B cell (primary cell): ENCODE measurements around the gene PUDP. TPM values are rescaled to one million over a fixed set of nuclear protein-coding genes. Genes with fewer than 3 reads are reported as not detected.

Experiments
- ATAC-seq: fragments of 200-7000 bp; cut with Tn5 transposase; one replicate; pipeline ENCODE4 v1.10.0; 2021; ENCODE audit warnings: low read depth, mild to moderate bottlenecking, moderate number of reproducible peaks, moderate library complexity
- CTCF ChIA-PET: fragments of 350-600 bp; sonication (Branson Sonifier 250); formaldehyde crosslinking; loops from one replicate; lab custom pipeline; 2021; ENCODE audit warnings: antibody characterized with exemption, inconsistent platforms; lab: Charles Lee
- POLR2A ChIA-PET: fragments of 350-600 bp; sonication (Branson Sonifier 250); formaldehyde crosslinking; loops from one replicate; lab custom pipeline; 2021; ENCODE audit warnings: antibody characterized with exemption; lab: Charles Lee
- DNase-seq: peaks from one replicate; pipeline ENCODE4 v3.0.0; 2013
- H2AFZ ChIP-seq: 2 replicates; pipeline ENCODE4 v1.6.1; 2012; ENCODE audit warnings: mild to moderate bottlenecking, low read depth, low read length; ENCODE audit not compliant: insufficient read depth, poor library complexity, severe bottlenecking
- H3K27ac ChIP-seq, 2 donors: 1 replicate in 1 of 2; 2 replicates in 1 of 2; pipeline ENCODE4 v1.5.1; 2012 to 2013; ENCODE audit warnings: low read length in 2 of 2, mild to moderate bottlenecking in 2 of 2, moderate library complexity in 1 of 2
- H3K27me3 ChIP-seq, 4 experiments: fragments of 200-600 bp in 1 of 4; sonication (generic) in 1 of 4; replicated peaks in 1 of 4; 1 replicate in 2 of 4; 2 replicates in 2 of 4; pipeline versions ENCODE4 v1.6.1 to v1.7.0; 2013 to 2016; ENCODE audit warnings: low read length in 3 of 4, mild to moderate bottlenecking in 2 of 4, mixed read lengths in 1 of 4, moderate library complexity in 1 of 4; ENCODE audit not compliant: insufficient read depth in 4 of 4, control insufficient read depth in 3 of 4; ENCODE audit errors: control extremely low read depth in 1 of 4
- H3K36me3 ChIP-seq, 2 experiments: replicated peaks in 1 of 2; 1 replicate in 1 of 2; 2 replicates in 1 of 2; pipeline versions ENCODE4 v1.6.1 to v1.7.1; 2013; ENCODE audit warnings: low read length in 1 of 2; ENCODE audit not compliant: insufficient read depth in 2 of 2, control insufficient read depth in 1 of 2; ENCODE audit errors: control extremely low read depth in 1 of 2, extremely low read depth in 1 of 2
- H3K4me1 ChIP-seq, 2 donors: fragments of 200-600 bp in 1 of 2; sonication (generic) in 1 of 2; 1 replicate in 1 of 2; 2 replicates in 1 of 2; pipeline versions ENCODE4 v1.5.1 to v1.6.1; 2013 to 2017; ENCODE audit warnings: low read length in 2 of 2; ENCODE audit not compliant: control insufficient read depth in 2 of 2, insufficient read depth in 2 of 2
- H3K4me2 ChIP-seq: replicated peaks from 2 replicates; pipeline ENCODE3; 2012; ENCODE audit warnings: mild to moderate bottlenecking, low read depth, low read length; ENCODE audit not compliant: poor library complexity, severe bottlenecking
- H3K4me3 ChIP-seq, 5 experiments: fragments of 200-600 bp in 1 of 5; sonication (generic) in 1 of 5; 1 replicate in 3 of 5; 2 replicates in 2 of 5; pipeline versions ENCODE4 v1.5.1 to v1.7.0; 2011 to 2016; ENCODE audit warnings: low read length in 4 of 5, mild to moderate bottlenecking in 4 of 5, low read depth in 2 of 5, control low read depth in 1 of 5, moderate library complexity in 1 of 5; ENCODE audit not compliant: insufficient read depth in 1 of 5; ENCODE audit errors: control extremely low read depth in 1 of 5, extremely low read depth in 1 of 5
- H3K79me2 ChIP-seq: fragments of 200-600 bp; sonication (generic); one replicate; pipeline ENCODE4 v1.6.0; 2016; ENCODE audit warnings: low read length; ENCODE audit not compliant: control insufficient read depth, insufficient read depth
- H3K9ac ChIP-seq: fragments of 200-600 bp; sonication (generic); 2 replicates; pipeline ENCODE4 v1.6.1; 2017; ENCODE audit warnings: mild to moderate bottlenecking, low read length, moderate library complexity
- H3K9me3 ChIP-seq, 3 donors: one replicate each; pipeline versions ENCODE4 v1.6.1 to v1.7.1; 2013; ENCODE audit warnings: low read length in 2 of 3; ENCODE audit not compliant: control insufficient read depth in 2 of 3, insufficient read depth in 1 of 3; ENCODE audit errors: control extremely low read depth in 1 of 3
- H4K20me1 ChIP-seq: 2 replicates; pipeline ENCODE4 v1.6.0; 2012; ENCODE audit warnings: mild to moderate bottlenecking, low read length; ENCODE audit not compliant: insufficient read depth, control insufficient read depth, poor library complexity, severe bottlenecking
- H3K27ac Mint-ChIP-seq: one replicate; pipeline ENCODE4 v1.8.0; 2021; ENCODE audit warnings: mixed read lengths
- H3K27me3 Mint-ChIP-seq: one replicate; pipeline ENCODE4 v1.8.0; 2021; ENCODE audit warnings: mixed read lengths
- H3K4me1 Mint-ChIP-seq: one replicate; pipeline ENCODE4 v1.8.0; 2021; ENCODE audit warnings: mixed read lengths
- H3K4me3 Mint-ChIP-seq: one replicate; pipeline ENCODE4 v1.8.0; 2021; ENCODE audit warnings: mixed read lengths
- H3K9me3 Mint-ChIP-seq: one replicate; pipeline ENCODE4 v1.8.0; 2022; ENCODE audit warnings: mixed read lengths; ENCODE audit not compliant: insufficient read depth
- CTCF ChIP-seq: fragments of 200-600 bp; IDR thresholded peaks from one replicate; pipeline ENCODE4 v1.8.0; 2022; ENCODE audit warnings: antibody characterized with exemption, mild to moderate bottlenecking
- EZH2 ChIP-seq: IDR thresholded peaks from 2 replicates; pipeline ENCODE4 v1.6.1; 2012; ENCODE audit warnings: borderline replicate concordance, low read depth, mild to moderate bottlenecking, moderate library complexity, low read length; ENCODE audit not compliant: insufficient read depth, poor library complexity, severe bottlenecking
- WGBS: methylation state at CpG from one replicate; pipeline ENCODE4 v1.1.5; 2013; ENCODE audit warnings: missing lambda C conversion rate; ENCODE audit not compliant: insufficient coverage; 5-methylcytosine and 5-hydroxymethylcytosine counted together
- intact Hi-C: fragments of 100-400 bp; cut with micrococcal nuclease; formaldehyde crosslinking; loops from one replicate; pipeline ENCODE4 v1.10.0; 2022
- polyA plus RNA-seq: library from polyadenylated mRNA; depleted of rRNA; stranded (reverse); fragments of >200 nt; gene quantifications from 2 replicates; pipeline ENCODE4 v1.2.3, GENCODE V29; 2012
- total RNA-seq, 2 donors: library from RNA; stranded (reverse); fragments of 120-200 nt in 1 of 2; gene quantifications; 1 replicate in 1 of 2; 2 replicates in 1 of 2; pipeline versions ENCODE4 v1.2.3 to v1.2.4, GENCODE V29; 2013 to 2022

PUDP gene
- total and polyA plus RNA-seq, 2 donors (not counting 1 experiment from before 2014, with no cell fraction given), result 12.8 to 14.1 TPM

- Histone ChIP-seq H3K27ac (no peak overlapping the region), H3K27me3 (no peaks in the 10 kb centered on the region), H3K79me2 (no peaks in the 10 kb centered on the region), H3K4me1 (no peaks in the 10 kb centered on the region), H4K20me1 (no peaks in the 10 kb centered on the region), H3K4me2 (no peak overlapping the region), H3K9ac (no peak overlapping the region), H3K9me3 (no peaks in the 10 kb centered on the region), H3K36me3 (no peaks in the 10 kb centered on the region), H3K4me3 (no peak overlapping the region), H2AFZ (no peak overlapping the region)
- DNase-seq, result peak; percentile 21
- TF ChIP-seq CTCF, result peak; percentile 25
- TF ChIP-seq EZH2, result no peak
- no peaks in the 10 kb centered on the region for H3K9me3 Mint-ChIP-seq
- no peak for ATAC-seq
- H3K4me3 Mint-ChIP-seq, result no peak overlapping the region
- intact Hi-C loops, result loop anchor here (2.0 kb wide), 1 partner anchor 1150 kb away; no protein-coding TSS in a partner anchor
- ChIA-PET CTCF (interaction anchor here (1.0 kb wide), 1 partner anchor 10 kb away, joined by 3 read pairs; no protein-coding TSS in a partner anchor), POLR2A (no interaction called here)
- H3K27ac Mint-ChIP-seq, result no peak overlapping the region
- no peaks in the 10 kb centered on the region for H3K27me3 Mint-ChIP-seq
- H3K4me1 Mint-ChIP-seq, result peaks cover 2% of the 10 kb centered on the region
- WGBS, result 100% methylated on average over 1 of the region's 3 CpGs
Observed at GRCh38 chrX:7170898-7171297, 22.9 kb upstream of the PUDP start.

- CTCF ChIA-PET, result no interaction called here
- ATAC-seq, result no peak
Observed at GRCh38 chrX:7169627-7170026, 21.7 kb upstream of the PUDP start.

More at GRCh38 chrX:7169627-7170026, 21.7 kb upstream of the PUDP start:
- Histone ChIP-seq H3K36me3 (no peaks in the 10 kb centered on the region), H3K4me1 (no peaks in the 10 kb centered on the region), H3K4me2 (no peak overlapping the region), H3K9ac (no peak overlapping the region), H3K4me3 (no peak overlapping the region), H3K79me2 (no peaks in the 10 kb centered on the region), H3K27ac (no peak overlapping the region), H3K9me3 (no peaks in the 10 kb centered on the region), H2AFZ (no peak overlapping the region), H4K20me1 (no peaks in the 10 kb centered on the region), H3K27me3 (no peaks in the 10 kb centered on the region)
- DNase-seq, result no peak
- TF ChIP-seq CTCF, result no peak
- TF ChIP-seq EZH2, result no peak
- intact Hi-C loops, result loop anchor here (2.0 kb wide), 1 partner anchor 1149 kb away; no protein-coding TSS in a partner anchor
- no peaks in the 10 kb centered on the region for H3K27me3 Mint-ChIP-seq
- no CpG with 5 or more reads among the region's 3 CpGs for WGBS
- no peaks in the 10 kb centered on the region for H3K9me3 Mint-ChIP-seq
- peaks cover 2% of the 10 kb centered on the region for H3K4me1 Mint-ChIP-seq
- POLR2A ChIA-PET, result no interaction called here
- no peak overlapping the region for H3K4me3 Mint-ChIP-seq
- H3K27ac Mint-ChIP-seq, result no peak overlapping the region
